GM21515 (cell line): ENCODE results near the gene EIF3F.

Source experiments
- ATAC-seq: cut with Tn5 transposase; IDR thresholded peaks from one replicate; pipeline ENCODE4 v1.9.1; 2021; ENCODE audit not compliant: unreplicated experiment

Gene EIF3F

DNA sequence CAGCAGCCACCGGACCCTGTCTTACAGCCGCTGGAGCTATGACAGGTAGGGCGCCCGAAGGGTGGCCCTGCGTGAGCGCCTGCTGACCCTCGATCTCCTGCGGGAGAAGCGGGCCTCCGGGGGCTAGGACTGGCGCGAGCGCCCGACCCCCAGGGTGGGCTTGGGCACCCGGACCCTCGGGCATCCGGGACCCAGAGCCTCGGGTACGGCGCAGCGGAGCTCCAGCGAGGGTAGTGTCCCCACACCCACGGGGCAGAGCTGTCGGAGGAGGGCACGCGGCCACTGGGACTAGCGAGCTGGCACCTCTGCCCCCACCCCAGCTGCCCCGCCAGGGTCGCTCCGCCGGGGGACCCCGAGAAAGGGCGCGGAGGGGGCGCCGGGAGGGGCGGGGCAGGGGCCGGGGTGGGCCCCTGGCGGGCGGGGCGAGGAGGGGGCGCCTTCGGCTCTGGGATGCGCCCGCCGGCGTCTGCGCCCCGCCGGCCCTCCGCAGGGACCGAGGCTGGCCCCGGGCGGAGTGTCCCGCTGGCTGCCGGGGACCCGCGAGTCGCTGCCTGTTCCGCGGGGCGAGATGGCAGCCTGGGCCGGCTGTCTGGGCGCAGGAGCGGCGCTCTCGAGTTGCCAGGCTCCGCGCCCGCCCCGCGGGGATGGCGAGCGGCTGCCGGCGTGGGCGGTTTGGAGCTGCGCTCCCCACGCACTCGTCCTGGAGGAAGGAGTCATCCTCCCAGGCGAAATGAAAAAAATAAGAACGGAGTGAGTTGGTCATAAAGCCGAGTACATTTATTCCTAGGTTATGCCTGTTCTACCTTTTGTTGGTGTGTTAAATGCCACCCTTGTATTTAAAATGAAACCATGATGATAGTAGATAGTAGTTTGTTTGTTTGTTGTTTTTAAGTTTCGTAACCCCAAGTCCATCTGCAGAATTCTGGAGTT, 32.4 kb downstream of the EIF3F start:
- ATAC-seq = no peak

DNA sequence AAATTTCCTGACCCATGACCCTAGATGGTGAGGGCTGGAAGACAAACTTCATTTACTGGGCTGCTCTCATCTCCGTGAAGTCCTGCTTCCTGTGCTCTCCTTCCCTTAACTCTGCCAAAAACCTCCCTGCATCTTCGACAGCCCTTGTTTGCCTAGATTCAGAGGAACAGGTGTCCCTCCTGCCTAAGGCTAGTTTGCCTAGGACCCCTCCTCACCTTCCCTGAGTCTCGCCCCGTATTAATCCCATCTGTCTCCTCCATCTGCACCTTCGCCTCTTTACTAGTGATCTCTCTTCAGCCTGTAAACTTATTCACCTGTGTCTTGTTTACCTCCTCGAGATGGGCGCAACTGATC, 33.1 kb downstream of the EIF3F start:
- ATAC-seq = no peak

DNA sequence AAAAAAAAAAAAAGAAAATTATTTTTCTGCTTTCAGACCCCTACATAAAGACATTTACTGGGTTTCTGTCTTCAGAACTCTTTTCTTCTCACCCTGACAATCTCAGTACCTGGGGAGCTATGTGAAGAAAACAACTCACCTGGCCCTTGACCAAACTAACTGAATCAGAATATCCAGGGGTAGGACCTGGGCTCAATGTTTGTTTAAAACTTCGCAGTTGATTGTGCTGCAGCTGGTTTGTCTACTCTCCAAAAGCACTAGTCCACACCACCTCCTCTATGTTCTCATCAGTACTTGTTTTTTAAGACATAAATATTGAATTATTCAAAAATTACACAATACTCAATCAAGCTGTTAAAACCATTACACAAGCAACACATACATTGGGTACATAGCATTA, 34.8 kb downstream of the EIF3F start:
- ATAC-seq = no peak

DNA sequence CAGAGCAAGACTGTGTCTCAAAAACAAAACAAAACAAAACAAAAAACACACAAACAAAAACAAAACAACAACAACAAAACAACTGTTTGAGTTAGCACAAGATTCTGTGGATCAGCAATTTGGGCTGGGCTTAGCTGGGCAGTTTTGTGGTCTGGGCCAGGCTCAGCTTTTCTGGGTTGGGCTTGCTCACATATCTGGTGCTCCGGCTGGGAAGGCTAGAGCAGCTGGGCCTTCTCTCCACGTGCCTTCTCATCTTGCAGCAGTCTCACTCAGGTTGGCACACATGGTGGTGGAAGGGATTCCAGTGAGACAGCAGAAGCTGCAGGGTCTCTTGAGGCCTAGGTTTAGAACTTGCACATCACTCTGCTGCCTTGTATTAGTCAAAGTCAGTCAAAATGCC, 35.7 kb downstream of the EIF3F start:
- ATAC-seq = no peak

DNA sequence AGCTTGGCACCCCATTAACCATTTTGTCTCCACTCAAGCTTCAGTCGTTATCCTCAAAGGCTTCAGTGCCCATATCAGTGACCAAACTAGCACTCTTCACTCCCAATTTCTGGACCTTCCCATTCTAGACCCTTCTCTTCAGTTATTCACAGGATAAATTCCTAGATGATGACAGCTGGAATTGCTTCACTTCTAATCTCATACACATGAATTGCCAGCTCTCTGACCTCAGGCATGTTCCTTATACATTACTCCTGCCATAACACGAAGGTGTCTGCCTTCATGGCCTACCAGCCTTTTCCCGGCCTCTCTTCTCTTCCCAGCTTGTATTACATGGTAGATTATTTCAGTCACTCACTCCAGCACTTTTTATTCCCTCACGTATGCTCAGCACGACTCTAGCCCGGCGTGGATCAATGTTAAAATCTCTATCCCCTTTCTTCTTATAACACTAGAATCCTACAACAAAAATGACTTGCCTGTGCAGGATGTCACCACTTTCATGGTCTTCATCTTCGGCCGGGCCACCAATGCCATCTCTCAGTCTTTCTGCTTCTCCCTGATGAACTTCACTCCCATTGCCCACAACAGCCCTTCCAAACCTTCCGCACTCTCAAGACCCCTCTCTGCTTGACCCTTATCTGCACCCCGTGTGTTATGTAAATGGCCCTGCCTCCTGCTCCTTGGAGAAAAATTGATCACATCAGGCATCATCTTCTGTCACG, 36.9 kb downstream of the EIF3F start:
- ATAC-seq = no peak

DNA sequence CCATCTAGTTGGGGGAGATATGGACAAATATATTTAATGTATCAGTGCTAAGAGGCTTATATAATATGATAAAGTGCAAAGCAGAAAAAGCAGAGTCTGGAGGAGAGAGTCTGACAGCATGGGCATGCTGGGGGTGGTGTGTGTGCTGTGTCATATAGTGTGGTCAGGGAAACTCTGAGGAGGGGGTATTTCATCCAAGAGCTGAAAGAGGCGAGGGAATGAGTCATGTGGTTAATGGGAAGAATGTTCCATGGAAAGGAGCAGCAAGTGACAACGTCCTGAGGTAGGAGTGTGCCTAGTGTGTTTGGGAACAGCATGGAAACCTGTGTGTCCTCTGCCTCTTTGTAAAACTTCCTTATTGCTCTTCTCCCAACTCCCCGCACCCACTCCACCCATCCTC, 38.0 kb downstream of the EIF3F start:
- ATAC-seq = no peak

DNA sequence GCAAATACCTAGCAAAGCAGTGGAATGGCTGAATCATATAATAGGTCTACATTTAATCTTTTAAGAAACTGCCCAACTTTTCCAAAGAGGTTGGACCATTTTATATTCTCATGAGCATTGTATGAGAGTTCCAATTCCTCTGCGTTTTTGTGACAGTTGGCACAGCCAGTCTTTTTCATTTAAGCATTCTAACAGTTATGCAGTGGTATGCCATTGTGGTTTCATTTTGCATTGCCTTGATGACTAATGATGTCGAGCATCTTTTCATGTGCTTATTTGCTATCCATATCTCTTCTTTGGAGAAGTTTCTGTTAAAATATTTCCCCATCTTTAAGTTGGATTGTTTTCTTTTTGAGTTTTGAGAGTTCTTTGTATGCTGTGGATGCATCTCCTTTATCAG, 38.7 kb downstream of the EIF3F start:
- no peak for ATAC-seq

DNA sequence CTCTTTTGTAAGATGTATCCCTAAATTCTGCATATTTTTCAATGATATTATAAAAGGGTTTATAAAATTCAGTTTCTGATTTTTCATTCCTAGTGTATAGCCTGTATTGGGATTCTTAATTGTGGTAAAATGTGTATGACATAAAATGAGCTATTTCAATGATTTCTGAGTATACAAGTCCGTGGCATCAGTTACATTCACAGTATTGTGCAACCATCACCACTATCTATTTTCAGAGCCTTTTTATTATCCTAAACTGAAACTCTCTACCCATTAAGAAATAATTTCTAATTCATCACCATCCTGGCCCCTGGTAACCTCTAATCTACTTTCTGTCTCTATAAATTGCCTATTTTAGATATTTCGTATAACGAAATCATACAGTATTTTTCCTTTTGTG, 39.8 kb downstream of the EIF3F start:
- no peak for ATAC-seq

DNA sequence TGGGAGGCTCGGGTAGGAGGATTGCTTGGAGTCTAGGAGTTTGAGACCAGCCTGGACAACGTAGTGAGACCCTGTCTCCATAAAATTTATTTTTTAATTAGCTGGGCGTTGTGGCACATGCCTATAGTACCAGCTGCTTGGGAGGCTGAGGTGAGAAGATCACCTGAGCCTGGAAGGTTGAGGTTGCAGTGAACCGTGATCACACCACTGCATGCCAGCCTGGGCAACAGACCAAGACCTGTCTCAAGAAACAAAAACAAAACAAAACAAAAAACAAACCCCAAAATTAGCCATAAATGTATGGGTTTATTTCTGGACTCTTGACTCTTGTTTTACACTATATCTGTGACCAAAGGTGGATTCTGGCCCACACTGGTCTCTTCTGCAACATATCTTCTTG, 41.6 kb downstream of the EIF3F start:
- ATAC-seq = no peak

DNA sequence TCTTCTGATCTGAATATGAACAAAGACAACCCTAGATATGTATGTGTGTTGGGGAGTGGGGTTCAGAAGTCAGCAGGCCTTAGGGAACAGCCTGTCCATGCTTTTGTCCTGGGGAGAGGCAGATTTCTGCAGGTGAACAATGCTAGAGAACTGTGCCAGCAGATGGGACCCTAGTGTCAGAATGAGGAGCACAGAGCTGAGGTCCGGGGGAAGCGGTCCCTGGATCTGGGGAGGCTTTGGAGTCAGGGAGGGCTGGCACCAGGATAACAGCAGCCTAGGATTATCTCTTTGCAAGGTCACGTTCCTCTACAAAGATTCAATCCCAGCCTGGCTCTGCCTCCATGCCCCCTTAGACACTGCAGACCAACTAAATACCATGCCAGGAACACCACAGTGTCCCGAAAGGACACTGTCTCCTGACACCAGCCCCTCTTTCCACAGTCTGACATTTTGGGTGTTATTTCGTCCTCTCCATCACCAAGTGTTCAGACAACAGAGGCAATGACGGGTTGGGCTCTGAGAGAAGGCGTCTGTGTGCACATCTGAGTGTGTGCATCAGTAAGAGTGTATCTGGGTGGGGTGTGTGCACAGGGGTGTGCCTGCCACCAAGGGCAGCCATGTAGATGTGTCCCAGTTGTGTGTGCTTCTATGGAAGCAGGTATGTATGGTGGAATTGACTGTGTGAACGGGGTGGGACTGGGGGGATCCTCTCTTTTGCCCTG, 43.5 kb downstream of the EIF3F start:
- ATAC-seq = no peak

DNA sequence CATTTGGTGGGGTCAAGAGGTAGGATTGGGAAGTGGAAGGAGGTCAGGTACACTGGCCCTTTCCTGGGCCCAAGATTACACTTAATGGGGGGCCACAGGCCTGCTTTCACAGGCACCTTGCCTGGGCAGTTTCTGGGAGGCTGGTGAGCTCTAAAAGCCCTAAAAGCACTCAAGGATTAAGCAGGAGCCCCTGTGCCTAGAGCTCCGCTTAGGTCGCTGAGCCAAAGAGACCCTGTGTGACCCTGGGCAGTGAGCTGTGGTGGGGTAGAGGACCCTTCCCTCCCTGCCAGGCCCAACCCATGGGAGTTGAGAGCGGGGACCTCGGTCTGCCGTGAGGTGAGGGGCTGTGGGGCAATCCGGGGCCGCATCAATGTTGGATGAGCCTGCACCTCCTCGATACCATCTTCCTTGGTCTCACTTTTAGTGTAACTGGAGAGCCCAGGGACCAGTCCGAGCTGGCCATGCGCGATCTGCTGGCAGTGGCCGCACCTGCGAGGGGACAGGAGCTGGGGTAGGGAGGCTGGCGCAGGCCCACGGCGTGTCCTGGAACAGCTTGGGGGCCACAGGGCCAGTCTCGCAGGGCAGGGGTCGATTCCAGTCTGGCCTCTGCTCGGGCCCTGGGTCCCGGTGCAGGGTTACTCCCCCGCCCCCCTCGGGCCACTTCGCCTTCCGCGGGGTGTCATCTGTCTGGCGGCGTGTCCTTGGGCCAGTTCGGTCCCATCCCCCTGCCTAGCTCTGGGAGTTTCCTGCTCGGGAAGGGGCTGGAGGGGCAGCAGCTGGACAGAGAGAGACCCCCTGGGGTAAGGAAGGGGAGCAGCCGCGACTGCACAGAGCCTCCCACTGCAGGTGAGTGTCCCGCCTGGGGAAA, 44.3 kb downstream of the EIF3F start:
- ATAC-seq = no peak

DNA sequence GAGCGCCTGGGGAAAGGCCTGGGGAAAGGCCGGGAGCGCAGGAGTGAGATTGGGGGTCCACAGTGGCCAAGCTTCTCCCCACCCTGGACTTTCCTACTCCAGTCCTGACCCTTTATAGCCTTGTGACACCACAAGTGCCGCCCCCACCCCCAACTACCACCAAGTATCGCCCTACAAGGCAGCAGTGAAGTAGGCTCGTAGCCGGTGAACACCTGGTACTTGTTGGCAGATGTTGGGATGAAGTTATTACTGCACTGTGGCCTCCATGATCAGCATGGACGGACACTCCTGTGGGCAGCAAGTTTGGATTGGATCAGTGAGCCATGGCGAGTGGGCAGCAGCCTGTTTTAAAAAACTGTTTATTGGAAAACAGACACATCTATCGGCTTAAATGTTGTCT, 45.0 kb downstream of the EIF3F start:
- no peak for ATAC-seq

DNA sequence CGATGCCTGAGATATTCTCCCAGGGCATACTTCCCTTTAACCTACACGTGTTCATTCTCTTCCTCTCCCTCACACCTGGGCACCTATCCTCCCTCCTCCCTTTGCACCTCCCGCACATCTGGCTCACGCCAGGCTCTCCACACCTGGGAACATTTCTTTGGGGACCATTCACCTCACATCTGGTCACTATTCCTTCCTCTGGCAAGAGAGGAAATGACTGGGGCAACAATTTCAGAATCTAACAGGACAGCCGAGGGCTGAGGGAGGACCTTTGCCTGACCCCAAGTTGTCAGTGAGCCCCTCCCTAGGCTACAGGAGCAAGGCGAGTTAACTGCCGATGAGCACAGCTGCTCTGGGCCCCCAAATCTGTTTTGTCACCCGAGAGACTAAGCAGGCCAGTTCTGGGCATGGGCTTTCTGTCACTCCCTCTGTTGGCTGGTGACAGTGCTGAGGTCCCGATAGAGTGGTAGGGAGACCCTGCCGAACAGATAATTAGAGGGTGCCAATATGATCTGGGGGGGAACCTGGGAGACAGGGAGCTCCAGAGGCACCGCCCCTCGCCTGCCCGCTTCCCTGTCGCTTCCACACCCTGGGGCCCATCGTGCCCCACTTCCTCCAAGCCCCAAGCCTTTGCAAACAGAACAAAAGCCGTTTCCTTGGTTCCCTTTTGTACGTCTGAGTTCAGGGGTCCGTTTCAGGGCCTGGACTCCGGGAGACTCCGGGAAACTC, 45.6 kb downstream of the EIF3F start:
- ATAC-seq = no peak

DNA sequence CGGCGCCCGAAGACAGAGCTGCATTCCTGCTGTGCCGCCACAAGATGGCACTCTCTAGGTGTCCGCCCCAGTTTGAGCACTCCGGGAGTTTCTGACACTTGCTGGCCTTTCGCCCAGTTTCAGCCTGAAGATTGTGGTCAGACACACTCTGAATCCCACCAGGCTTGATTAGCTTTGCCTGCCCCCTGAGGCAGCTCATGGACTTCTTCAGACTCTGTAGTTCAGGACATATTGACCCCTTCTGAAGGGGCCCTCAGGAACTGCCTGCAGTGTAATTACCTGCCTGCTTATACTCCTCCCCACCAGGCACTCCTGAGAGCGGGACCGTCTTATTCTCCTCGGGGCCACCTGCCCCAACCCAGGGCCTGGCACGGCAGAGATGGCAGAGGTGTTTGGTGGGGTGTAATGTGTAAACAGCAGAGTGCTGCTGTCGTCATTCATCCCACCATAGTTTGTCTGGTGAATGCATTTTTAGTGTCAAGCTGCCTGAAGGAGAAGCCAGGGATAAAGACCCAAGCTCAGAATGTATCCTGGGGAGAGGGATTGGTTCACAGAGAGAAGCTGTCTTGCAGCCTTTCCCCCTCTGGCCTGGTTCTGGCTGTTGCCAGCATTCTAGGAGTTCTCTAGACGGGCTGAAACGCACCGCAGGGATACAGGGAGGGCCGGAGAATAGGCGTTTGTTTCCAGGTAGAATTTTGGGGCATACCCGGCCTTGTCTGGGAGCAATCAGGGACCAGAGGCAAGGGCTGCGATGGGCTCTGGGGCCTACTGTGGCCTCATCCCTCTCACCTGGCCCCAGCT, 46.4 kb downstream of the EIF3F start:
- peak; percentile 74 for ATAC-seq

DNA sequence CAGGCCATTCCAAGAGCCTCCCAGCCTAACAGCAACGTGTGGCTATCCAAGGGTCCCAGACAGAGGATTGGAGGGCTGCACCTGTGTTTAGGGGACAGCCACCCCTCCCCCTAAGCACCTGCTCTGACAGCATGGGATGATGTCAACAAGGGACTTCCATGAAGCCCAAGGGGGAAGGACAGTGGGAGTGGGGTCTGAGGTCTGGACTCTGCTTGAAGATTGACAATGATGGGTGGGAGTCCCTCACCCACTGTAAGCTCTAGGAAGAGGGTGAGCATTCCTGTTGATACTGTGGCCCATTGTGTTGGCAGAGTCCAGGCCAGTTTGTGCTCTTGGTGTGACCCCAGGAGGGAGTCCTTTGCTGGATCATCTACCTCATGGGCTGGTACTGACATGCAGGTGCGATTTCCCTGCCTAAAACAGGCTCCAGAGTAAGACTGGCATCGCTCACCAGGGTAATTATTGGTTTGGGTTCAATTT, 47.0 kb downstream of the EIF3F start:
- ATAC-seq = no peak

DNA sequence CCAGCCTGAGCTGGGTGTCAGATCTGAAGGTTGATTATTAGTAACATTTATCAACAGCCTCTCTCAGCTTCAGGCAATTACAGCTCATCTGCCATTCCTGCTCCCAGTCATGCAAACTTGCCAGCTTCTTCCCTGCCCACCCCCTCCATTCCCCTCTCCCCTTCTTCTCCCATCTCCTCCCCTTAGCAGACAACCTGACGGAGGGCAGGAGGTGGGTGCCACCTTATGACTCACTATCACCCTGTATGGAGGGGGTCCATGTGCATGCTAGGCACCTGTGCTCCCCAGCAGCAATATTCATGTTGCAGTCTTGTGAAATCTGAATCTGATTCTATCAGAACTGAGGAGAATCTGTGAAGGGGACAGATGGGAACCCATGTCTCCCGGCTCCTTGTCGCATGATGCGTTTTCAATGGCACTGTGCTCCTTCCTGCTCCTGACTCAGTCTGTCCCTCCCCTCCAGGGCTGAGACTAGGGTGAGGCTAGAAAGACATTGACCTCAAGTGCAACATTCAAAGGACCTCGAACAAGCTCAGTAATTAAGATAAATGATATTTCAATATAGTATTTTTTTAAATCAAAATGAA, 47.6 kb downstream of the EIF3F start:
- ATAC-seq = no peak

DNA sequence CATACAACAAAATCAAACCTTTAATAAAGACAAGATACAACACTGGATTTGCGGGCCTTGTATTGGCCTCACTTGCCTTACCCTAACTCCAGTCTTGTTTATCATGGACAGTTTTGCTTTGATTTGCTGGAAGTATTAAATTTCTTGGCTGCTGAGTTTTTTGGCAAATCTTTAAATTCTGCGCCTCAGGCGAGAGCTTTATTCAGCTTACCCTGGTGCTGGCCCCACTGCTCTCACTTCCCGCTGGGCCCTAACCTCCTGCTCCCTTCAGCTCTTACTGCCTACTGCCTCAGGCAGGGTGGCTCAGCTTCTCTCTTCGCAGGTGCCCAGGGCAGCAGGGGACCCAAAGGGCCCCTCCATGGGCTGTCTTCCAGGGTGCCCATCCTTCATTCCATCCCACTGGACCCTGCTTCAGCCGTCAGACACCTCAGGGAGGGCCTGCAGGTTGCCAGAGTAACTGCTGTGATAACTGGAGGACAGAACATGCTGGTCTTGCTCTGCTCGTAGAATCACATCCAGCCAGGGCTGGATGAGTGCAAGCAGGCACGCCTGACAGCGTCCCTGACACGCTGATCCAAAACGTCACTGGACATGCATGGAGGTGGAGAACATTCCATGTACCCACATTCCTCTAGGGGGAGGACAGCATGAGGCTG, 48.2 kb downstream of the EIF3F start:
- ATAC-seq = no peak
